HepG2 (cell line): ENCODE results near the gene NR2F6. TPM values are rescaled to one million over a fixed set of nuclear protein-coding genes. Genes with fewer than 3 reads are reported as not detected.

ENCODE experiments used
- ATF7 ChIP-seq, 2 experiments: fragments of 450-650 bp in 1 of 2; sonication (generic) in 1 of 2; formaldehyde crosslinking in 1 of 2; IDR thresholded peaks; 2 replicates each; pipeline versions ENCODE4 v1.4.0 to v1.6.1; 2016 to 2020; ENCODE audit warnings: antibody characterized with exemption in 1 of 2, mild to moderate bottlenecking in 1 of 2, missing genetic modification reagents in 1 of 2
- ELF4 ChIP-seq: sonication (generic); formaldehyde crosslinking; IDR thresholded peaks from 2 replicates; pipeline ENCODE4 v1.5.0; 2020; ENCODE audit warnings: missing genetic modification reagents, mild to moderate bottlenecking, moderate library complexity, borderline replicate concordance
- KAT2B ChIP-seq: fragments of 150-350 bp; IDR thresholded peaks from 2 replicates; pipeline ENCODE4 v1.6.1; 2014; ENCODE audit warnings: low read depth, low read length, borderline replicate concordance
- MAF1 ChIP-seq: sonication (generic); formaldehyde crosslinking; IDR thresholded peaks from 2 replicates; pipeline ENCODE4 v1.5.0; 2020; ENCODE audit warnings: missing genetic modification reagents, borderline replicate concordance
- NCOA1 ChIP-seq: sonication (generic); formaldehyde crosslinking; IDR thresholded peaks from 2 replicates; pipeline ENCODE4 v1.9.0; 2021; ENCODE audit warnings: missing genetic modification reagents
- PRMT3 ChIP-seq: sonication (generic); formaldehyde crosslinking; IDR thresholded peaks from 2 replicates; pipeline ENCODE4 v1.8.1; 2022; ENCODE audit warnings: low read depth, mild to moderate bottlenecking, moderate library complexity, missing genetic modification reagents, borderline replicate concordance
- REL ChIP-seq: sonication (generic); formaldehyde crosslinking; conservative IDR thresholded peaks from 2 replicates; pipeline ENCODE4 v1.8.0; 2022; ENCODE audit warnings: mild to moderate bottlenecking, missing genetic modification reagents, moderate library complexity
- SIX4 ChIP-seq: sonication (generic); formaldehyde crosslinking; IDR thresholded peaks from 2 replicates; pipeline ENCODE4 v1.4.0; 2020; ENCODE audit warnings: missing genetic modification reagents
- SNRNP70 ChIP-seq: fragments of 200-400 bp; formaldehyde crosslinking; IDR thresholded peaks from 2 replicates; pipeline ENCODE4 v1.6.1; 2017; ENCODE audit warnings: mild to moderate bottlenecking, low read depth, low read length, moderate library complexity
- SYNCRIP ChIP-seq: fragments of 200-400 bp; formaldehyde crosslinking; IDR thresholded peaks from 2 replicates; pipeline ENCODE4 v1.6.1; 2018; ENCODE audit warnings: mild to moderate bottlenecking, low read depth, low read length; ENCODE audit not compliant: insufficient read depth
- THAP11 ChIP-seq: IDR thresholded peaks from 2 replicates; pipeline ENCODE4 v1.6.1; 2016; ENCODE audit warnings: missing biosample characterization, missing genetic modification reagents
- ZNF589 ChIP-seq: sonication (generic); formaldehyde crosslinking; conservative IDR thresholded peaks from 2 replicates; pipeline ENCODE4 v1.8.0; 2022; ENCODE audit warnings: mild to moderate bottlenecking, moderate library complexity, missing genetic modification reagents
- ZNF639 ChIP-seq: conservative IDR thresholded peaks from 2 replicates; pipeline ENCODE4 v1.6.1; 2018; ENCODE audit warnings: missing genetic modification reagents
- ZNF670 ChIP-seq: sonication (generic); formaldehyde crosslinking; IDR thresholded peaks from 2 replicates; pipeline ENCODE4 v1.8.0; 2022; ENCODE audit warnings: mild to moderate bottlenecking, missing genetic modification reagents, borderline replicate concordance
- ZNF672 ChIP-seq: sonication (generic); formaldehyde crosslinking; IDR thresholded peaks from 2 replicates; pipeline ENCODE4 v1.8.1; 2022; ENCODE audit warnings: missing genetic modification reagents
- ZNF883 ChIP-seq: sonication (generic); formaldehyde crosslinking; IDR thresholded peaks from 2 replicates; pipeline ENCODE4 v1.5.1; 2020; ENCODE audit warnings: mild to moderate bottlenecking, missing genetic modification reagents; ENCODE audit errors: not compliant biosample characterization
- polyA plus RNA-seq, 8 experiments: library from polyadenylated mRNA; depleted of rRNA in 3 of 8; stranded (reverse) in 7 of 8; unstranded in 1 of 8; fragments of >200 nt; fragmentation: Illumina TruSeq in 4 of 8; extraction: Trizol in 4 of 8; gene quantifications; 2 replicates each; pipeline versions ENCODE4 v1.2.1 to v1.2.3, GENCODE V29; 2011 to 2016; ENCODE audit warnings: low read depth in 4 of 8, missing spikeins in 1 of 8, mixed read lengths in 1 of 8; ENCODE audit not compliant: insufficient read depth in 1 of 8
- total RNA-seq, 5 experiments: library from RNA; depleted of rRNA; stranded (reverse); fragments of >200 nt; fragmentation: Illumina TruSeq; extraction: Trizol; gene quantifications; 2 replicates each; pipeline ENCODE4 v1.2.3, GENCODE V29; 2016; ENCODE audit warnings: low read depth in 1 of 5
- TF ChIP-seq, protein P1 (sequence below): sonication (generic); formaldehyde crosslinking; IDR thresholded peaks from 2 replicates; pipeline ENCODE4 v1.5.0; 2020; ENCODE audit warnings: mild to moderate bottlenecking, missing genetic modification reagents
- TF ChIP-seq, protein P2 (sequence below): sonication (generic); formaldehyde crosslinking; IDR thresholded peaks from 2 replicates; pipeline ENCODE4 v1.8.1; 2023; ENCODE audit warnings: mild to moderate bottlenecking, moderate library complexity, missing genetic modification reagents
- TF ChIP-seq, protein P3 (sequence below): sonication (generic); formaldehyde crosslinking; IDR thresholded peaks from 2 replicates; pipeline ENCODE4 v1.9.0; 2022; ENCODE audit warnings: missing genetic modification reagents, mild to moderate bottlenecking, borderline replicate concordance

Gene NR2F6
- total and polyA plus RNA-seq, 2 of the 13 experiments (the other 11 are each of a cell fraction or from before 2014, with no cell fraction given): 30.9 to 72.4 TPM

GRCh38 chr19:17243211-17243829 lies 2.4 kb downstream of the NR2F6 start (continued):
- peak; percentile 13 for TF ChIP-seq ZNF883 (CRISPR knock-in tag)
- TF ChIP-seq, protein P1, sequence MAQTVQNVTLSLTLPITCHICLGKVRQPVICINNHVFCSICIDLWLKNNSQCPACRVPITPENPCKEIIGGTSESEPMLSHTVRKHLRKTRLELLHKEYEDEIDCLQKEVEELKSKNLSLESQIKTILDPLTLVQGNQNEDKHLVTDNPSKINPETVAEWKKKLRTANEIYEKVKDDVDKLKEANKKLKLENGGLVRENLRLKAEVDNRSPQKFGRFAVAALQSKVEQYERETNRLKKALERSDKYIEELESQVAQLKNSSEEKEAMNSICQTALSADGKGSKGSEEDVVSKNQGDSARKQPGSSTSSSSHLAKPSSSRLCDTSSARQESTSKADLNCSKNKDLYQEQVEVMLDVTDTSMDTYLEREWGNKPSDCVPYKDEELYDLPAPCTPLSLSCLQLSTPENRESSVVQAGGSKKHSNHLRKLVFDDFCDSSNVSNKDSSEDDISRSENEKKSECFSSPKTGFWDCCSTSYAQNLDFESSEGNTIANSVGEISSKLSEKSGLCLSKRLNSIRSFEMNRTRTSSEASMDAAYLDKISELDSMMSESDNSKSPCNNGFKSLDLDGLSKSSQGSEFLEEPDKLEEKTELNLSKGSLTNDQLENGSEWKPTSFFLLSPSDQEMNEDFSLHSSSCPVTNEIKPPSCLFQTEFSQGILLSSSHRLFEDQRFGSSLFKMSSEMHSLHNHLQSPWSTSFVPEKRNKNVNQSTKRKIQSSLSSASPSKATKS (CRISPR knock-in tag): no peak
- TF ChIP-seq SYNCRIP: no peak
- TF ChIP-seq ZNF670 (CRISPR knock-in tag): no peak
- no peak for TF ChIP-seq SIX4
- no peak for TF ChIP-seq REL (CRISPR knock-in tag)
- TF ChIP-seq, protein P2, sequence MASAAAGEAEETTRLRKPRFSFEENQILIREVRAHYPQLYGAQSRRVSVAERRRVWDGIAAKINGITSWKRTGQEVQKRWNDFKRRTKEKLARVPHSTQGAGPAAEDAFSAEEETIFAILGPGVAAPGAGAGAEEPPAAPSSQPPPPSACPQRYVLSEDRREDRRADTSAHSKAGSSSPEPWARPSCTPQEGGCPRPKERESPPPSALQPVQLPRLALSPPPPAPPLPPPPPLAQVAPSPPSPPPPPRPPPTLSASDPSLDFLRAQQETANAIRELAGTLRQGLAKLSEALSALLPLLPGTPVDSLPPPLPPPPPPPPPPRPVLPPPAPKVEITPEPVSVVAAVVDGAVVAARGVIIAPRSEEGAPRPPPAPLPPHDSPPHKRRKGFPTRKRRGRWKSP: 0 out of 2 replicates have a peak, but pooled peaks have one; percentile 10
- TF ChIP-seq ZNF639 (CRISPR knock-in tag): no peak
- TF ChIP-seq THAP11 (CRISPR knock-in tag): no peak
- TF ChIP-seq ATF7 (IDR thresholded peaks at IDR 0.05): no peak
- TF ChIP-seq ATF7 (CRISPR knock-in tag; IDR thresholded peaks at IDR 0.05): no peak
- TF ChIP-seq NCOA1 (CRISPR knock-in tag): no peak
- TF ChIP-seq ZNF589 (CRISPR knock-in tag): no peak
- TF ChIP-seq PRMT3: no peak
- TF ChIP-seq ZNF672 (CRISPR knock-in tag): no peak
- TF ChIP-seq, protein P3, sequence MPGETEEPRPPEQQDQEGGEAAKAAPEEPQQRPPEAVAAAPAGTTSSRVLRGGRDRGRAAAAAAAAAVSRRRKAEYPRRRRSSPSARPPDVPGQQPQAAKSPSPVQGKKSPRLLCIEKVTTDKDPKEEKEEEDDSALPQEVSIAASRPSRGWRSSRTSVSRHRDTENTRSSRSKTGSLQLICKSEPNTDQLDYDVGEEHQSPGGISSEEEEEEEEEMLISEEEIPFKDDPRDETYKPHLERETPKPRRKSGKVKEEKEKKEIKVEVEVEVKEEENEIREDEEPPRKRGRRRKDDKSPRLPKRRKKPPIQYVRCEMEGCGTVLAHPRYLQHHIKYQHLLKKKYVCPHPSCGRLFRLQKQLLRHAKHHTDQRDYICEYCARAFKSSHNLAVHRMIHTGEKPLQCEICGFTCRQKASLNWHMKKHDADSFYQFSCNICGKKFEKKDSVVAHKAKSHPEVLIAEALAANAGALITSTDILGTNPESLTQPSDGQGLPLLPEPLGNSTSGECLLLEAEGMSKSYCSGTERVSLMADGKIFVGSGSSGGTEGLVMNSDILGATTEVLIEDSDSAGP (CRISPR knock-in tag): no peak
- no peak for TF ChIP-seq SNRNP70
- TF ChIP-seq ELF4 (CRISPR knock-in tag): no peak
- TF ChIP-seq KAT2B: no peak
- TF ChIP-seq MAF1 (CRISPR knock-in tag): no peak
